Chondrocyte (in vitro differentiated cells): ENCODE results near the gene BTBD16. TPM values are rescaled to one million over a fixed set of nuclear protein-coding genes. Genes with fewer than 3 reads are reported as not detected.

Experiments
- DNase-seq: peaks from one replicate; pipeline ENCODE4 v3.0.0; 2021; ENCODE audit warnings: mixed read lengths, low spot score
- H3K27ac Mint-ChIP-seq: one replicate; pipeline ENCODE4 v1.8.0; 2021; ENCODE audit warnings: mild to moderate bottlenecking, moderate library complexity, mixed read lengths; ENCODE audit not compliant: unreplicated experiment
- H3K27me3 Mint-ChIP-seq: 2 replicates; pipeline ENCODE4 v1.8.0; 2021; ENCODE audit warnings: low read depth, mixed read lengths
- H3K36me3 Mint-ChIP-seq: 2 replicates; pipeline ENCODE4 v1.8.0; 2021; ENCODE audit warnings: low read depth, mixed read lengths
- H3K4me1 Mint-ChIP-seq: 2 replicates; pipeline ENCODE4 v1.8.0; 2021; ENCODE audit warnings: low read depth, mild to moderate bottlenecking, mixed read lengths
- H3K4me3 Mint-ChIP-seq: one replicate; pipeline ENCODE4 v1.8.0; 2021; ENCODE audit warnings: mild to moderate bottlenecking, moderate library complexity, mixed read lengths; ENCODE audit not compliant: unreplicated experiment
- H3K9me3 Mint-ChIP-seq: 2 replicates; pipeline ENCODE4 v1.8.0; 2021; ENCODE audit warnings: low read depth, mixed read lengths
- total RNA-seq: library from RNA; stranded (reverse); gene quantifications from 3 replicates; pipeline ENCODE4 v1.2.1, GENCODE V29; 2021
- TF ChIP-seq, protein P1 (sequence below): fragments of 200-600 bp; sonication (generic); IDR thresholded peaks from 2 replicates; pipeline ENCODE4 v1.5.0; 2021; ENCODE audit warnings: antibody characterized with exemption, mild to moderate bottlenecking, moderate library complexity

Gene BTBD16
- total RNA-seq, 1 donor from 2014 or later = 0.10 TPM

DNA sequence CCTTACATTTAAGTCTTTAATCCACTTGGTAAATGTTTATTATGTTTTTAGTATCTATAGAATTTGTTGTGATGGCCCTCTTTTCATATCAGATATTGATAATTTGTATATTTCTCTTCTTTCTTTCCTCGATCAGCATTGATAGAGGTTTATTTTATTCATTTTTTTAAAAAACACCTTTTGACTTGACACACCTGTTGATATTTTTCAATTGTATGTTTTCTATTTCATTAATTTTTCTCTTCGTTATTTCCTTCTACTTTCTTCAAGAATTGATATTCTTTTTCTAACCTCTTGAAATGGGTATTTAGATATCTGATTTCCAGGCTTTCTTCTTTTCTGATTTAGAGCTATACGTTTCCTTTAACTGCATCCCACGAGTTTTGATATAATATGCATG lies 50.9 kb downstream of the BTBD16 start:
- no peak overlapping the region for H3K27ac Mint-ChIP-seq
- peaks cover 17% of the 10 kb centered on the region for H3K4me1 Mint-ChIP-seq
- peaks cover 29% of the 10 kb centered on the region for H3K9me3 Mint-ChIP-seq
- H3K36me3 Mint-ChIP-seq = peaks cover 4% of the 10 kb centered on the region
- H3K4me3 Mint-ChIP-seq = no peak overlapping the region
- no peak for DNase-seq
- H3K27me3 Mint-ChIP-seq = no peaks in the 10 kb centered on the region
- TF ChIP-seq, protein P1, sequence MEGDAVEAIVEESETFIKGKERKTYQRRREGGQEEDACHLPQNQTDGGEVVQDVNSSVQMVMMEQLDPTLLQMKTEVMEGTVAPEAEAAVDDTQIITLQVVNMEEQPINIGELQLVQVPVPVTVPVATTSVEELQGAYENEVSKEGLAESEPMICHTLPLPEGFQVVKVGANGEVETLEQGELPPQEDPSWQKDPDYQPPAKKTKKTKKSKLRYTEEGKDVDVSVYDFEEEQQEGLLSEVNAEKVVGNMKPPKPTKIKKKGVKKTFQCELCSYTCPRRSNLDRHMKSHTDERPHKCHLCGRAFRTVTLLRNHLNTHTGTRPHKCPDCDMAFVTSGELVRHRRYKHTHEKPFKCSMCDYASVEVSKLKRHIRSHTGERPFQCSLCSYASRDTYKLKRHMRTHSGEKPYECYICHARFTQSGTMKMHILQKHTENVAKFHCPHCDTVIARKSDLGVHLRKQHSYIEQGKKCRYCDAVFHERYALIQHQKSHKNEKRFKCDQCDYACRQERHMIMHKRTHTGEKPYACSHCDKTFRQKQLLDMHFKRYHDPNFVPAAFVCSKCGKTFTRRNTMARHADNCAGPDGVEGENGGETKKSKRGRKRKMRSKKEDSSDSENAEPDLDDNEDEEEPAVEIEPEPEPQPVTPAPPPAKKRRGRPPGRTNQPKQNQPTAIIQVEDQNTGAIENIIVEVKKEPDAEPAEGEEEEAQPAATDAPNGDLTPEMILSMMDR = no peak

- Mint-ChIP-seq H3K9me3 (peaks cover 29% of the 10 kb centered on the region), H3K27ac (no peak overlapping the region), H3K4me1 (peaks cover 17% of the 10 kb centered on the region), H3K27me3 (no peaks in the 10 kb centered on the region), H3K36me3 (peaks cover 4% of the 10 kb centered on the region), H3K4me3 (no peak overlapping the region)
- DNase-seq = no peak
- TF ChIP-seq, protein P1 = no peak
Measured at GRCh38 chr10:122323189-122323588, 52.1 kb downstream of the BTBD16 start.

- no peak overlapping the region for H3K4me3 Mint-ChIP-seq
- TF ChIP-seq, protein P1 = no peak
- DNase-seq = no peak
Measured at GRCh38 chr10:122323941-122324675, 53.0 kb downstream of the BTBD16 start.

DNA sequence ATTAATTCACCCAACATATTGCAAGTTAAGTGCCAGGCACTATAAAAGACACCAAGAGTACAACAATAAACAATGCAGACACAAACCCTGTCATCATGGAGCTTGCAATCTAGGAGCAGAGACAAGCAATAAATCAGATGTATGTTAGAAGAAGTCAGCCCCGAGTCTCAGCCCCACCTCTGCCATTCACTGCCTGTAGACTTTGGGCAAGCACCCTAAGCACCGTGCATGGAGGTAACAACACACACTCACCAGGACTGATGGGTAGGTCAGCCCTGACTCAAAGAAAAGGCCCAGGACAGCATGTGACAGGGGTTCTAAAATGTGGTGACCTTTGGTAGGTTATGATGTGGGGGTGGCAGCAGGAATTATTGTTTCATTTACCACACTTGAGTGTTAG lies 54.1 kb downstream of the BTBD16 start:
- Mint-ChIP-seq H3K36me3 (peaks cover 1% of the 10 kb centered on the region), H3K4me3 (no peak overlapping the region), H3K27me3 (no peaks in the 10 kb centered on the region), H3K27ac (no peak overlapping the region), H3K9me3 (peaks cover 18% of the 10 kb centered on the region), H3K4me1 (peaks cover 17% of the 10 kb centered on the region)
- TF ChIP-seq, protein P1 = no peak
- DNase-seq = no peak

More at GRCh38 chr10:122323941-122324675, 53.0 kb downstream of the BTBD16 start:
- H3K4me1 Mint-ChIP-seq = peaks cover 17% of the 10 kb centered on the region
- H3K36me3 Mint-ChIP-seq = peaks cover 3% of the 10 kb centered on the region
- peaks cover 25% of the 10 kb centered on the region for H3K9me3 Mint-ChIP-seq
- H3K27ac Mint-ChIP-seq = no peak overlapping the region
- H3K27me3 Mint-ChIP-seq = no peaks in the 10 kb centered on the region

DNA sequence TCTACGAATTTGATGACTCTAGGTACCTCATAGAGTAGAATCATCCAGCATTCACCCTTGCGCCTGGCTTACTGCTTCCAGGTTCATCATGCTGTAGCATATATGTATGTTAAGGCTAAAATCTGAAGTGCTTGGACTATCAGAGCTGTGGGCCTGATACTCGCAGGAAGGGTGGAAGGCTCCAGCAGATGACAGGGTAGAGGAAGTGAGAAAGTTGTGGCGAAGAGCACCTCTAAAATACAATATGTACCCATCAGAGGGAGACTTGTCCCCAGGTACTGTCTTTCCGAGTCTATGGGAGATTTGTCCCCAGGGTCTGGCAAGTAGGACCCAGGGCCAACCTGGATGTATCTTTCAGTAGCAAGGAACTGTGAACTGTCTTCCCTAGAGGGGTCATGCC lies 55.3 kb downstream of the BTBD16 start:
- Mint-ChIP-seq H3K4me3 (no peak overlapping the region), H3K27me3 (no peaks in the 10 kb centered on the region), H3K4me1 (peaks cover 18% of the 10 kb centered on the region), H3K9me3 (peaks cover 10% of the 10 kb centered on the region), H3K27ac (no peak overlapping the region), H3K36me3 (peaks cover 1% of the 10 kb centered on the region)
- no peak for DNase-seq
- TF ChIP-seq, protein P1 = no peak
